WTC11 (cell line): ENCODE results near the gene MTHFD1L.

Source experiments
- ATF1 ChIP-seq: sonication (generic); formaldehyde crosslinking; IDR thresholded peaks from 2 replicates; pipeline ENCODE4 v1.8.1; 2023; ENCODE audit warnings: mild to moderate bottlenecking, moderate library complexity, missing genetic modification reagents
- CREM ChIP-seq: sonication (generic); formaldehyde crosslinking; IDR thresholded peaks from 2 replicates; pipeline ENCODE4 v1.8.1; 2022; ENCODE audit warnings: mild to moderate bottlenecking, missing genetic modification reagents, moderate library complexity
- CTCF ChIP-seq: fragments of 200-600 bp; IDR thresholded peaks from 2 replicates; pipeline ENCODE4 v1.8.0; 2022; ENCODE audit warnings: antibody characterized with exemption
- ETV6 ChIP-seq: sonication (generic); formaldehyde crosslinking; IDR thresholded peaks from 2 replicates; pipeline ENCODE4 v1.8.1; 2022; ENCODE audit warnings: mild to moderate bottlenecking, missing genetic modification reagents
- FOXK1 ChIP-seq: sonication (generic); formaldehyde crosslinking; IDR thresholded peaks from 2 replicates; pipeline ENCODE4 v1.8.0; 2022; ENCODE audit warnings: mild to moderate bottlenecking, moderate library complexity, missing genetic modification reagents
- GABPB1 ChIP-seq: sonication (generic); formaldehyde crosslinking; IDR thresholded peaks from 2 replicates; pipeline ENCODE4 v1.8.1; 2023; ENCODE audit warnings: mild to moderate bottlenecking, missing genetic modification reagents
- PRRX2 ChIP-seq: fragments of 250-450 bp; sonication (Bioruptor Pico); IDR thresholded peaks from 2 replicates; pipeline ENCODE4 v1.8.0; 2021; ENCODE audit warnings: mild to moderate bottlenecking
- TEAD1 ChIP-seq: sonication (generic); formaldehyde crosslinking; IDR thresholded peaks from 2 replicates; pipeline ENCODE4 v1.8.0; 2022; ENCODE audit warnings: mild to moderate bottlenecking, missing genetic modification reagents
- TEAD4 ChIP-seq: sonication (generic); formaldehyde crosslinking; IDR thresholded peaks from 2 replicates; pipeline ENCODE4 v1.8.0; 2022; ENCODE audit warnings: mild to moderate bottlenecking, missing genetic modification reagents

- TF ChIP-seq TEAD4 (CRISPR knock-in tag) (no peak), CTCF (no peak), GABPB1 (no peak), ATF1 (CRISPR knock-in tag) (no peak), CREM (no peak), PRRX2 (CRISPR knock-in tag) (no peak), ETV6 (CRISPR knock-in tag) (no peak), FOXK1 (CRISPR knock-in tag) (no peak), TEAD1 (CRISPR knock-in tag) (no peak)
These were observed 96.9 kb downstream of the MTHFD1L start for GRCh38 chr6:150962436-150962835.
